ENCODE measurements around the gene ADGRV1. TPM values are rescaled to one million over a fixed set of nuclear protein-coding genes. Genes with fewer than 3 reads are reported as not detected.
A peak's percentile ranks its signal among the peaks of the same experiment; 100 is the strongest.

ADGRV1 gene
- total and polyA plus RNA-seq, 9 of the 15 experiments (the other 6 are each of a cell fraction or from before 2014, with no cell fraction given), result 21.7 to 156 (median 58.2) TPM

DNA sequence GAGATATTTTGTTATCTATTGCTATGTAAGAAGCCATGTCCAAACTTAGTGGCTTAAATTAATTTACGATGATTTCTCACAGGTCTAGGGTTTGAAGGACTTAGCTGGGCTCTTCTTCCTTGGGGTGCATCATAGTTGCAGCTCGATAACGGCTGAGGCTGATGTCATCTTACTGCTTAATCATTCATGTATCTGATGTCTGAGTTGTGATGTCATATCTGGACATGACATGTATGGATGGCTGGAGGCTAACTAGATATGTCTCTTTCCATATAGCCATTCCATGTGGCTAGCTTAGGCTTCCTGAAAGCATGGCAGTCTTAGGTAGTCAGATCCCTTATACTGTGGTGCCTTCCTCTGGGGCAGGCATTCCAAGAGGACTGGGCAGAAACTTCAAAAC, 31.6 kb downstream of the ADGRV1 start:
- no peaks in the 10 kb centered on the region for H3K9me1 ChIP-seq (ENCODE audit: control insufficient read depth, insufficient read depth, low read length)
- no peaks in the 10 kb centered on the region for H3K36me3 ChIP-seq (ENCODE audit: control insufficient read depth, insufficient read depth, low read length)
- no peak overlapping the region for H3K4me2 ChIP-seq (ENCODE audit: insufficient read depth, low read length)
- H3K27me3 ChIP-seq (ENCODE audit: control insufficient read depth in 2 of 2, insufficient read depth in 2 of 2, low read length in 2 of 2), result no peaks in the 10 kb centered on the region
- H3K4me1 ChIP-seq (replicated peaks in 1 of 2; ENCODE audit: control insufficient read depth in 2 of 2, insufficient read depth in 2 of 2, low read length in 2 of 2), result peaks cover 0 to 10% of the 10 kb centered on the region in 2 experiments; a peak in 3 of 5 replicates
- intact Hi-C loops (cut with micrococcal nuclease), result no loop called here
- ATAC-seq, result peak; percentile 19; the same call in 1 of the 3 replicates
- BruUV-seq (replicated peaks), result no TSS peak
- no peaks in the 10 kb centered on the region for H4K20me1 ChIP-seq (replicated peaks; ENCODE audit: control insufficient read depth, insufficient read depth, low read length)
- H3K9me3 ChIP-seq (replicated peaks; ENCODE audit: control insufficient read depth, insufficient read depth, low read depth, low read length), result no peaks in the 10 kb centered on the region
- ChIA-PET POLR2A (no interaction called here), CTCF (ENCODE audit: low intra/inter-chr PET ratio) (no interaction called here)
- no peak overlapping the region for H3K4me3 ChIP-seq
- peak in 1 of 4 experiments; percentile 30 for DNase-seq (ENCODE audit: extremely low read depth in 1 of 4, low spot score in 3 of 4)
- no peak overlapping the region for H3K9ac ChIP-seq (ENCODE audit: insufficient read depth in 1 of 2, low read depth in 2 of 2, low read length in 2 of 2)
- H2AFZ ChIP-seq (ENCODE audit: low read depth, low read length), result peak overlapping the region; percentile 18
- H3K79me2 ChIP-seq (ENCODE audit: control insufficient read depth, insufficient read depth, low read length), result peaks cover 7% of the 10 kb centered on the region; the same call in 1 of the 3 replicates
- in situ Hi-C loops (cut with MboI), result no loop called here
- H3K27ac ChIP-seq (ENCODE audit: extremely low read depth, low read depth, low read length), result no peak overlapping the region
- TF ChIP-seq ATF1 (CRISPR knock-in tag; IDR thresholded peaks at IDR 0.05), result no peak
- TF ChIP-seq ATF1 (tag; IDR thresholded peaks at IDR 0.05), result peak; percentile 65
- TF ChIP-seq ATF7 (IDR thresholded peaks at IDR 0.05), result peak; percentile 47; the same call in 1 of the 2 replicates
- TF ChIP-seq MEIS2 (IDR thresholded peaks at IDR 0.05; ENCODE audit: partially characterized antibody), result no peak
- no peak for TF ChIP-seq ZNF253 (CRISPR knock-in tag; conservative IDR thresholded peaks at IDR 0.05)
- TF ChIP-seq, protein P1, sequence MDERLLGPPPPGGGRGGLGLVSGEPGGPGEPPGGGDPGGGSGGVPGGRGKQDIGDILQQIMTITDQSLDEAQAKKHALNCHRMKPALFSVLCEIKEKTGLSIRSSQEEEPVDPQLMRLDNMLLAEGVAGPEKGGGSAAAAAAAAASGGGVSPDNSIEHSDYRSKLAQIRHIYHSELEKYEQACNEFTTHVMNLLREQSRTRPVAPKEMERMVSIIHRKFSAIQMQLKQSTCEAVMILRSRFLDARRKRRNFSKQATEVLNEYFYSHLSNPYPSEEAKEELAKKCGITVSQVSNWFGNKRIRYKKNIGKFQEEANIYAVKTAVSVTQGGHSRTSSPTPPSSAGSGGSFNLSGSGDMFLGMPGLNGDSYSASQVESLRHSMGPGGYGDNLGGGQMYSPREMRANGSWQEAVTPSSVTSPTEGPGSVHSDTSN (CRISPR knock-in tag; IDR thresholded peaks at IDR 0.05; ENCODE audit: low read depth), result no peak
- TF ChIP-seq, protein P1 (tag; conservative IDR thresholded peaks at IDR 0.05; ENCODE audit: low read depth), result 0 out of 2 replicates have a peak, but pooled peaks have one; percentile 11
- TF ChIP-seq TRIM24 (IDR thresholded peaks at IDR 0.05), result no peak
- no peak for TF ChIP-seq PML (IDR thresholded peaks at IDR 0.05; ENCODE audit: low read length)
- no peak; the same call in 1 of the 2 replicates for TF ChIP-seq JUND (IDR thresholded peaks at IDR 0.05; ENCODE audit: borderline replicate concordance, low read depth, low read length)
- peak; percentile 27; the same call in 1 of the 3 replicates for TF ChIP-seq JUND (tag; IDR thresholded peaks at IDR 0.05; ENCODE audit: borderline replicate concordance, low read depth, low read length)
- TF ChIP-seq CREB1 (IDR thresholded peaks at IDR 0.05), result peak; percentile 58
- peak; percentile 38; the same call in 1 of the 2 replicates for TF ChIP-seq CREB1 (CRISPR knock-in tag; IDR thresholded peaks at IDR 0.05)
- no peak for TF ChIP-seq ZNF224 (CRISPR knock-in tag; IDR thresholded peaks at IDR 0.05)
- no peak for TF ChIP-seq ZFP30 (CRISPR knock-in tag; IDR thresholded peaks at IDR 0.05; ENCODE audit: borderline replicate concordance)
- TF ChIP-seq, protein P2, sequence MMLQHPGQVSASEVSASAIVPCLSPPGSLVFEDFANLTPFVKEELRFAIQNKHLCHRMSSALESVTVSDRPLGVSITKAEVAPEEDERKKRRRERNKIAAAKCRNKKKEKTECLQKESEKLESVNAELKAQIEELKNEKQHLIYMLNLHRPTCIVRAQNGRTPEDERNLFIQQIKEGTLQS (IDR thresholded peaks at IDR 0.05), result peak; percentile 74
- TF ChIP-seq, protein P2 (CRISPR knock-in tag; conservative IDR thresholded peaks at IDR 0.05), result no peak
- no peak for TF ChIP-seq ZNF583 (CRISPR knock-in tag; IDR thresholded peaks at IDR 0.05)
- no peak for TF ChIP-seq ZC3H11A (IDR thresholded peaks at IDR 0.05; ENCODE audit: low read depth, low read length)
- TF ChIP-seq CREM (IDR thresholded peaks at IDR 0.05; ENCODE audit: low read depth), result peak; percentile 83
- TF ChIP-seq, protein P3, sequence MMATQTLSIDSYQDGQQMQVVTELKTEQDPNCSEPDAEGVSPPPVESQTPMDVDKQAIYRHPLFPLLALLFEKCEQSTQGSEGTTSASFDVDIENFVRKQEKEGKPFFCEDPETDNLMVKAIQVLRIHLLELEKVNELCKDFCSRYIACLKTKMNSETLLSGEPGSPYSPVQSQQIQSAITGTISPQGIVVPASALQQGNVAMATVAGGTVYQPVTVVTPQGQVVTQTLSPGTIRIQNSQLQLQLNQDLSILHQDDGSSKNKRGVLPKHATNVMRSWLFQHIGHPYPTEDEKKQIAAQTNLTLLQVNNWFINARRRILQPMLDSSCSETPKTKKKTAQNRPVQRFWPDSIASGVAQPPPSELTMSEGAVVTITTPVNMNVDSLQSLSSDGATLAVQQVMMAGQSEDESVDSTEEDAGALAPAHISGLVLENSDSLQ (IDR thresholded peaks at IDR 0.05), result 0 out of 2 replicates have a peak, but pooled peaks have one; percentile 9
- no peak for TF ChIP-seq NFIC (IDR thresholded peaks at IDR 0.05)
- TF ChIP-seq XRCC4 (IDR thresholded peaks at IDR 0.05; ENCODE audit: extremely low read depth, insufficient read depth, insufficient read length), result no peak
- FAIRE-seq, result peak; percentile 44
- WGBS (ENCODE audit: insufficient coverage, low coverage, missing lambda C conversion rate), result 50% methylated on average over 3 of the region's 3 CpGs

Measured in K562 (cell line).